Measurements from ENCODE around the gene SSTR4. TPM values are rescaled to one million over a fixed set of nuclear protein-coding genes. Genes with fewer than 3 reads are reported as not detected.

The SSTR4 gene
- total and polyA plus RNA-seq, 2 donors (not counting 3 experiments of a cell fraction or from before 2014, with no cell fraction given), result not detected

DNA sequence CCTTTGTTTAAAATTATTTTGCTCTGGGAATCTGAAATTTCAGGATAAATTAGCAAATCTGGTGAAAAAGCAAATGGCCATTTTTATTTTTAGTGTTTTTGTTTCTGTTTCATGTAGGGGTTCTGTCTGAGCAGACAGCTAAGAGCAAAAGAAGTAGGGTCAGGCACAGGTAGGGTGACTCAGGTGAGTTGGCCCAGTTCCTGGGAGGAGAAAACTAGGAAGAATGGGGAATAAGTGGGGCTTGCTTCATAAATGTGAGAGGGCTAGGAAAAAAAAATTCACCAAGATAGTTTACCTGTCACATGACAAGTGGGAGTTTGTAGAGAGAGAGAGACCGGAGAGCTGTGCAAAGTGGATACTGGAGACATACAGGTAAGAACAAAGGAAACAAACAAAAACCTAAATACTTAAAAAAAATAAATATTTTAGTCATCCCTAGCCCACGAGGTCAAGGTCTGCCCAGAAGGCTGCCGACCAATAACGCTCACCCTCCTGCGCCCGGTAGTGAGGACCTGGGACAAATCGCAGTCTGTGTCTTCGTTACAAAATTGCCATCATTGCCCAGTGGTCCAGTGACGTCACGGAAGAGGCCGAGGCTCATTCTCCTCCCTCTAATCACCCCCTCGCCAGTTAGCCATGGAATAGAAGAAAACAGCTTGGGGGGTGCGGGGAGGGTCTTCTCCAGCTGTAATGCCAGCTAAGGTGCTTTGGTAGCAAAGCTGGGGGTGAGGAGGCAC lies 12.1 kb downstream of the SSTR4 start:
- peak; percentile 38 for FAIRE-seq
- BruUV-seq (replicated peaks), result no TSS peak

More for the DNA sequence above, 12.1 kb downstream of the SSTR4 start:
- Histone ChIP-seq H3K79me2 (ENCODE audit: control insufficient read depth, insufficient read depth, low read length) (no peaks in the 10 kb centered on the region), H3K9me1 (replicated peaks; ENCODE audit: control insufficient read depth, extremely low read depth, insufficient read depth, low read length) (no peaks in the 10 kb centered on the region), H3K27ac (ENCODE audit: insufficient read depth, low read depth, low read length) (no peak overlapping the region), H3K4me1 (ENCODE audit: control insufficient read depth, extremely low read depth, insufficient read depth, low read length) (peaks cover 16% of the 10 kb centered on the region), H3K4me3 (replicated peaks in 1 of 3; ENCODE audit: insufficient read depth in 1 of 3, low read depth in 1 of 3, low read length in 3 of 3) (peak overlapping the region in 1 of 3 experiments; percentile 62), H4K20me1 (replicated peaks; ENCODE audit: control insufficient read depth, extremely low read depth, insufficient read depth, low read length) (no peaks in the 10 kb centered on the region), H3K9ac (replicated peaks; ENCODE audit: extremely low read depth, insufficient read depth, low read length) (no peak overlapping the region), H3K36me3 (ENCODE audit: control insufficient read depth in 2 of 2, extremely low read depth in 1 of 2, insufficient read depth in 2 of 2, low read length in 2 of 2) (no peaks in the 10 kb centered on the region), H2AFZ (ENCODE audit: low read depth, low read length) (peak overlapping the region; percentile 33), H3K4me2 (ENCODE audit: insufficient read depth, low read length) (peak overlapping the region; percentile 83), H3K9me3 (replicated peaks; ENCODE audit: control insufficient read depth, insufficient read depth, low read length) (no peaks in the 10 kb centered on the region), H3K27me3 (ENCODE audit: control insufficient read depth in 2 of 2, insufficient read depth in 2 of 2, low read length in 2 of 2) (peaks cover 3 to 7% of the 10 kb centered on the region in 2 experiments)
- POLR2A ChIA-PET, result no interaction called here
- no peak for DNase-seq (ENCODE audit: low read depth, low spot score)
- intact Hi-C loops (cut with micrococcal nuclease) (loop anchor here (10.0 kb wide), 1 partner anchor 558 kb away; the partner anchor contains the start of gene CST9), dilution Hi-C loops (cut with MboI; ENCODE audit: extremely low pct_ligation_motif_present, low sequenced_read_pairs) (loop anchor here (10.0 kb wide), 1 partner anchor 352 kb away; no protein-coding TSS in a partner anchor)
- TF ChIP-seq MYC (IDR thresholded peaks at IDR 0.05; ENCODE audit: low read depth, low read length) (no peak), JUN (IDR thresholded peaks at IDR 0.05; ENCODE audit: borderline replicate concordance, insufficient read depth, insufficient read length, low read depth) (no peak), POLR2A (IDR thresholded peaks at IDR 0.05; ENCODE audit: low read depth, low read length) (no peak), EZH2 (IDR thresholded peaks at IDR 0.05; ENCODE audit: borderline replicate concordance, low read depth, low read length, severe bottlenecking) (no peak), FOS (IDR thresholded peaks at IDR 0.05; ENCODE audit: borderline replicate concordance, insufficient read depth, low read length) (no peak), MAX (IDR thresholded peaks at IDR 0.05; ENCODE audit: insufficient read depth, insufficient read length) (no peak)
- TF ChIP-seq, protein P1, sequence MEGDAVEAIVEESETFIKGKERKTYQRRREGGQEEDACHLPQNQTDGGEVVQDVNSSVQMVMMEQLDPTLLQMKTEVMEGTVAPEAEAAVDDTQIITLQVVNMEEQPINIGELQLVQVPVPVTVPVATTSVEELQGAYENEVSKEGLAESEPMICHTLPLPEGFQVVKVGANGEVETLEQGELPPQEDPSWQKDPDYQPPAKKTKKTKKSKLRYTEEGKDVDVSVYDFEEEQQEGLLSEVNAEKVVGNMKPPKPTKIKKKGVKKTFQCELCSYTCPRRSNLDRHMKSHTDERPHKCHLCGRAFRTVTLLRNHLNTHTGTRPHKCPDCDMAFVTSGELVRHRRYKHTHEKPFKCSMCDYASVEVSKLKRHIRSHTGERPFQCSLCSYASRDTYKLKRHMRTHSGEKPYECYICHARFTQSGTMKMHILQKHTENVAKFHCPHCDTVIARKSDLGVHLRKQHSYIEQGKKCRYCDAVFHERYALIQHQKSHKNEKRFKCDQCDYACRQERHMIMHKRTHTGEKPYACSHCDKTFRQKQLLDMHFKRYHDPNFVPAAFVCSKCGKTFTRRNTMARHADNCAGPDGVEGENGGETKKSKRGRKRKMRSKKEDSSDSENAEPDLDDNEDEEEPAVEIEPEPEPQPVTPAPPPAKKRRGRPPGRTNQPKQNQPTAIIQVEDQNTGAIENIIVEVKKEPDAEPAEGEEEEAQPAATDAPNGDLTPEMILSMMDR (IDR thresholded peaks at IDR 0.05; ENCODE audit: extremely low read depth in 1 of 2, insufficient read depth in 1 of 2, low read depth in 1 of 2, low read length in 2 of 2), result no peak
- CTCF ChIA-PET, result interaction anchor here (1.3 to 5.3 kb wide), 7 partner anchors 72 to 361 kb away, joined by 3 to 108 read pairs (median 6); no protein-coding TSS in a partner anchor
